Ovary (tissue), 9 donors: ENCODE measurements around the gene KPNA6. TPM values are rescaled to one million over a fixed set of nuclear protein-coding genes. Genes with fewer than 3 reads are reported as not detected.
"Not testable (repeated sequence)": the region's sequence is repeated elsewhere in the genome, so short reads cannot be mapped to it uniquely, and the experiment has no call there.

Source experiments
- DNase-seq, 5 donors: peaks; one replicate each; pipeline ENCODE4 v3.0.0-alpha.2; 2019 to 2020
- H3K27ac ChIP-seq, 2 donors: fragments of 200-600 bp; one replicate each; pipeline versions ENCODE4 v1.5.1 to v1.8.0; 2019 to 2022
- H3K27me3 ChIP-seq: fragments of 200-600 bp; one replicate; pipeline ENCODE4 v1.8.0; 2022
- H3K36me3 ChIP-seq: fragments of 200-600 bp; sonication (generic); one replicate; pipeline ENCODE4 v1.5.1; 2019
- H3K4me1 ChIP-seq: one replicate; pipeline ENCODE4 v1.8.1; 2013; ENCODE audit warnings: mild to moderate bottlenecking, moderate library complexity; ENCODE audit not compliant: insufficient read depth
- H3K4me3 ChIP-seq: fragments of 200-600 bp; sonication (generic); one replicate; pipeline ENCODE4 v1.5.1; 2017
- H3K9me3 ChIP-seq, 2 donors: fragments of 200-600 bp in 1 of 2; sonication (generic) in 1 of 2; one replicate each; pipeline versions ENCODE4 v1.5.1 to v1.8.1; 2013 to 2019; ENCODE audit warnings: mild to moderate bottlenecking in 1 of 2, moderate library complexity in 1 of 2
- EP300 ChIP-seq: sonication (generic); formaldehyde crosslinking; IDR thresholded peaks from one replicate; pipeline ENCODE4 v1.6.1; 2017; ENCODE audit warnings: antibody characterized with exemption
- POLR2A ChIP-seq: fragments of 450-650 bp; IDR thresholded peaks from one replicate; pipeline ENCODE4 v1.6.1; 2017; ENCODE audit warnings: antibody characterized with exemption, mild to moderate bottlenecking, moderate library complexity
- WGBS, 3 donors: extraction: QIAGEN DNeasy Blood & Tissue Kit in 1 of 3; methylation state at CpG; one replicate each; pipeline versions ENCODE4 v1.1.5 to v1.1.7; 2013 to 2017; 5-methylcytosine and 5-hydroxymethylcytosine counted together
- intact Hi-C, 4 donors: fragments of 100-400 bp; cut with DNase I; formaldehyde crosslinking; loops; one replicate each; pipeline versions ENCODE4 v1.11.0 to v1.15.1; 2022 to 2023
- polyA plus RNA-seq, 2 donors: library from polyadenylated mRNA; stranded (reverse); fragments of 200-250 nt in 1 of 2; fragments of 350-450 nt in 1 of 2; fragmentation: Illumina TruSeq in 1 of 2; extraction: RNeasy Lipid Tissue Mini Kit (QIAGEN cat#74804) in 1 of 2; gene quantifications; one replicate each; pipeline ENCODE4 v1.2.3, GENCODE V29; 2013 to 2014
- total RNA-seq, 7 donors: library from RNA; depleted of rRNA in 2 of 7; stranded (reverse); fragments of >200 nt in 2 of 7; fragmentation: NEBNext Ultra II Directional in 3 of 7; extraction: Animal tissue kit (Norgen Biotek cat#: 25700) in 3 of 7; gene quantifications; one replicate each; pipeline versions ENCODE4 v1.1.0 to v1.2.4, GENCODE V29; 2016 to 2023
- TF ChIP-seq, protein P1 (sequence below), 3 donors: fragments of 450-650 bp in 2 of 3; fragments of 200-600 bp in 1 of 3; IDR thresholded peaks; one replicate each; pipeline versions ENCODE4 v1.5.1 to v1.8.0; 2016 to 2022; ENCODE audit warnings: antibody characterized with exemption in 3 of 3, mild to moderate bottlenecking in 1 of 3
- donor health status: DM: no; HTN: no; CAD: no; lungs with moderate emphysema.
- donor health status: DM: no; HTN: no; CAD: no.
- donor health status: Bipolar disorder and iron deficiency.
- donor health status: DM: yes; HTN: yes; CAD: no.
- donor health status: DM: no; HTN: no; CAD: no.
- donor health status: DM: yes; HTN: yes; CAD: no.

The KPNA6 gene
- total and polyA plus RNA-seq, 9 donors: 9.3 to 57.7 (median 45.7) TPM

DNA sequence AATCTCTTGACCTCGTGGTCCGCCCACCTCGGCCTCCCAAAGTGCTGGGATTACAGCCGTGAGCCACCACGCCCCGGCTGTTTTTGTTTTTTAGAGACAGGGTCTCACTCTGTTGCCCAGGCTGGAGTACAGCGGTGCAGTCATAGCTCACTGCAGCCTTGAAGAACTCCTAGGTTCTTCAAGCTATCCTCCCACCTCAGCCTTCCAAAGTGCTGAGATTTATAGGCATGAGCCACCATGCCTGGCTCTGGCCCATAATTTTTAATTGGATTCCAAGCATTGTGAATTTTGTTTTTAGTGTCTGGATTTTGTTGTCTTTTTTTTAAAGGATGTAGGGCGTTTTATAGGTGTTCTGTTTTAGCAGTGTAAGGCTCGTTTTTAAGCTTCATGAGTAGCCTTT is 43.0 kb downstream of the KPNA6 start:
- H3K9me3 ChIP-seq: no peaks in the 10 kb centered on the region
- peaks cover 2% of the 10 kb centered on the region for H3K4me1 ChIP-seq
- no peak overlapping the region for H3K4me3 ChIP-seq
- TF ChIP-seq EP300: no peak
- TF ChIP-seq, protein P1, sequence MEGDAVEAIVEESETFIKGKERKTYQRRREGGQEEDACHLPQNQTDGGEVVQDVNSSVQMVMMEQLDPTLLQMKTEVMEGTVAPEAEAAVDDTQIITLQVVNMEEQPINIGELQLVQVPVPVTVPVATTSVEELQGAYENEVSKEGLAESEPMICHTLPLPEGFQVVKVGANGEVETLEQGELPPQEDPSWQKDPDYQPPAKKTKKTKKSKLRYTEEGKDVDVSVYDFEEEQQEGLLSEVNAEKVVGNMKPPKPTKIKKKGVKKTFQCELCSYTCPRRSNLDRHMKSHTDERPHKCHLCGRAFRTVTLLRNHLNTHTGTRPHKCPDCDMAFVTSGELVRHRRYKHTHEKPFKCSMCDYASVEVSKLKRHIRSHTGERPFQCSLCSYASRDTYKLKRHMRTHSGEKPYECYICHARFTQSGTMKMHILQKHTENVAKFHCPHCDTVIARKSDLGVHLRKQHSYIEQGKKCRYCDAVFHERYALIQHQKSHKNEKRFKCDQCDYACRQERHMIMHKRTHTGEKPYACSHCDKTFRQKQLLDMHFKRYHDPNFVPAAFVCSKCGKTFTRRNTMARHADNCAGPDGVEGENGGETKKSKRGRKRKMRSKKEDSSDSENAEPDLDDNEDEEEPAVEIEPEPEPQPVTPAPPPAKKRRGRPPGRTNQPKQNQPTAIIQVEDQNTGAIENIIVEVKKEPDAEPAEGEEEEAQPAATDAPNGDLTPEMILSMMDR (IDR thresholded peaks at IDR 0.05): no peak
- no peak overlapping the region for H3K27ac ChIP-seq
- DNase-seq: no peak
- no peaks in the 10 kb centered on the region for H3K27me3 ChIP-seq
- 61 to 74% (median 62%) methylated on average over 9 of the region's 9 CpGs for WGBS, 3 donors
- no peaks in the 10 kb centered on the region for H3K36me3 ChIP-seq
- intact Hi-C loops: no loop called here

DNA sequence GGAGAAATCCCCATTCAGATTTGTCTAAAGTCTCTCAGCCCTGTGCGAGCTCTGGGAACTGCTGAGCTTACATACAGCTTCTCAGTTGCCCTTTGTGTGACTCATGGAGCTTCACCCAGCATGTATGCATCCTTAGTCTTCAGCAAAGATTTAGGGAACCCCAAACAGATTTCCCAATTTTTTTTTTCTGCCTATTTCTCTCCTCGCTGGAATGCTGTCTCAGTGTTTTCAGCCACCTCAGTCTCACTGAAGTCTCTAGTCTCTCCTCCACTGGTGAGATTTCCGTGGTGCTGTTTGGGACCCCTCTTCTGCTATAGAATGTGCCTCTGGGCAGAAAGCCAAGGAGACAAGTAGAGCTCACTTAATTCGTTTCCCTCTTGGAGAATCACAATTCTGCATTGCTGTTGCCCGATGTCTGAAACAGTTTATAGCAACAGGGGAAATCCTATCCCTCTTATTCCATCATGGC is 43.5 kb downstream of the KPNA6 start:
- peaks cover 2% of the 10 kb centered on the region for H3K4me1 ChIP-seq
- WGBS, 3 donors: 34 to 56% (median 53%) methylated on average over 5 of the region's 5 CpGs
- TF ChIP-seq POLR2A: no peak
- TF ChIP-seq EP300: no peak
- TF ChIP-seq, protein P1 (IDR thresholded peaks at IDR 0.05): no peak
- no peaks in the 10 kb centered on the region for H3K9me3 ChIP-seq
- no peak overlapping the region for H3K4me3 ChIP-seq
- intact Hi-C loops: no loop called here
- H3K27me3 ChIP-seq: no peaks in the 10 kb centered on the region
- no peaks in the 10 kb centered on the region for H3K36me3 ChIP-seq
- no peak for DNase-seq
- no peak overlapping the region for H3K27ac ChIP-seq

DNA sequence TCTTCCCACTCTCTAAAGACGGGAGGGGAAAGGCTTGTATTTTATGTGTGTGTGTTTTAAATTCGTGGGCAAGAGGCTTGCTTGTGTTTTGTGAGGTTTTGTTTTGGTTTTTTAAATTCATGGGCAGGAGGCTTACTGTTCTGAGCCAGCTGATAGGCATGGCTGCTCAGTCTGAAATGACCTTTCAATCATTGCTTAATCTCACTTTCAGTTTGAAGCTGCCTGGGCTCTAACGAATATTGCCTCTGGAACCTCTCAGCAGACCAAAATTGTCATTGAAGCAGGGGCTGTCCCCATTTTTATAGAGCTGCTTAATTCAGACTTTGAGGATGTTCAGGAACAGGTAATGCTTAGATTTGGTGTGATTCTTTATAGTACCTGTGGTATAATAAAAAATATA is 51.3 kb downstream of the KPNA6 start:
- Histone ChIP-seq H3K9me3 (no peaks in the 10 kb centered on the region), H3K36me3 (no peaks in the 10 kb centered on the region)

GRCh38 chr1:32163405-32163804 is 55.5 kb downstream of the KPNA6 start:
- 93 to 97% (median 96%) methylated on average over 2 of the region's 2 CpGs for WGBS, 3 donors

More for the DNA sequence above, 51.3 kb downstream of the KPNA6 start:
- no peak for DNase-seq
- no peaks in the 10 kb centered on the region for H3K27me3 ChIP-seq
- TF ChIP-seq, protein P1 (IDR thresholded peaks at IDR 0.05): no peak
- TF ChIP-seq EP300: no peak
- no peak for TF ChIP-seq POLR2A
- no peaks in the 10 kb centered on the region for H3K4me1 ChIP-seq
- intact Hi-C loops: no loop called here
- H3K4me3 ChIP-seq: no peak overlapping the region
- H3K27ac ChIP-seq: no peak overlapping the region
- WGBS, 3 donors: 59 to 65% (median 65%) methylated on average over 3 of the region's 3 CpGs

GRCh38 chr1:32165633-32166032 is 57.8 kb downstream of the KPNA6 start:
- H3K27ac ChIP-seq, H3K27me3 ChIP-seq, H3K4me1 ChIP-seq, DNase-seq, H3K36me3 ChIP-seq, H3K9me3 ChIP-seq, H3K4me3 ChIP-seq, intact Hi-C loops: not testable (repeated sequence)
- WGBS, 3 donors: 92 to 94% (median 93%) methylated on average over 10 of the region's 10 CpGs

More at GRCh38 chr1:32163405-32163804, 55.5 kb downstream of the KPNA6 start:
- H3K27me3 ChIP-seq: no peaks in the 10 kb centered on the region
- intact Hi-C loops: no loop called here
- no peaks in the 10 kb centered on the region for H3K9me3 ChIP-seq
- no peak overlapping the region for H3K27ac ChIP-seq
- TF ChIP-seq POLR2A (no peak), EP300 (no peak)
- TF ChIP-seq, protein P1 (IDR thresholded peaks at IDR 0.05): no peak
- H3K4me3 ChIP-seq: no peak overlapping the region
- no peaks in the 10 kb centered on the region for H3K36me3 ChIP-seq
- no peak for DNase-seq
- H3K4me1 ChIP-seq: no peaks in the 10 kb centered on the region
